ENCODE results near the gene CLIC2.

The CLIC2 gene

GRCh38 chrX:155251391-155251790 lies 83.0 kb downstream of the CLIC2 start:
- DNase-seq (ENCODE audit: low spot score) (no peak), ATAC-seq (ENCODE audit: low read depth) (no peak)
- TF ChIP-seq CTCF (IDR thresholded peaks at IDR 0.05; ENCODE audit: poor library complexity, severe bottlenecking) = no peak
- H3K4me1 ChIP-seq (ENCODE audit: insufficient read depth, poor library complexity, severe bottlenecking) = no peaks in the 10 kb centered on the region
- H3K36me3 ChIP-seq (ENCODE audit: low read depth) = no peaks in the 10 kb centered on the region
- H3K27ac ChIP-seq (ENCODE audit: poor library complexity, severe bottlenecking) = no peak overlapping the region
- no peak overlapping the region for H3K4me3 ChIP-seq (ENCODE audit: severe bottlenecking)
- no peaks in the 10 kb centered on the region for H3K9me3 ChIP-seq (ENCODE audit: severe bottlenecking)
- H3K27me3 ChIP-seq (ENCODE audit: insufficient read depth, poor library complexity, severe bottlenecking) = no peaks in the 10 kb centered on the region

- no peaks in the 10 kb centered on the region for H3K9me3 ChIP-seq (ENCODE audit: severe bottlenecking)
- ATAC-seq (ENCODE audit: low read depth) (no peak), DNase-seq (ENCODE audit: low spot score) (no peak)
- no peak for TF ChIP-seq CTCF (IDR thresholded peaks at IDR 0.05; ENCODE audit: poor library complexity, severe bottlenecking)
- H3K27ac ChIP-seq (ENCODE audit: poor library complexity, severe bottlenecking) = no peak overlapping the region
- no peaks in the 10 kb centered on the region for H3K27me3 ChIP-seq (ENCODE audit: insufficient read depth, poor library complexity, severe bottlenecking)
- no peak overlapping the region for H3K4me3 ChIP-seq (ENCODE audit: severe bottlenecking)
- H3K36me3 ChIP-seq (ENCODE audit: low read depth) = no peaks in the 10 kb centered on the region
- no peaks in the 10 kb centered on the region for H3K4me1 ChIP-seq (ENCODE audit: insufficient read depth, poor library complexity, severe bottlenecking)
Measured at GRCh38 chrX:155247497-155247896, 86.9 kb downstream of the CLIC2 start.

- Histone ChIP-seq H3K4me1 (ENCODE audit: insufficient read depth, poor library complexity, severe bottlenecking) (no peaks in the 10 kb centered on the region), H3K9me3 (ENCODE audit: severe bottlenecking) (no peaks in the 10 kb centered on the region), H3K4me3 (ENCODE audit: severe bottlenecking) (no peak overlapping the region), H3K27ac (ENCODE audit: poor library complexity, severe bottlenecking) (no peak overlapping the region), H3K36me3 (ENCODE audit: low read depth) (no peaks in the 10 kb centered on the region), H3K27me3 (ENCODE audit: insufficient read depth, poor library complexity, severe bottlenecking) (no peaks in the 10 kb centered on the region)
- DNase-seq (ENCODE audit: low spot score) (no peak), ATAC-seq (ENCODE audit: low read depth) (no peak)
- no peak for TF ChIP-seq CTCF (IDR thresholded peaks at IDR 0.05; ENCODE audit: poor library complexity, severe bottlenecking)
Measured at GRCh38 chrX:155246748-155247147, 87.7 kb downstream of the CLIC2 start.

GRCh38 chrX:155242300-155242699 lies 92.1 kb downstream of the CLIC2 start:
- Histone ChIP-seq H3K27me3 (ENCODE audit: insufficient read depth, poor library complexity, severe bottlenecking) (no peaks in the 10 kb centered on the region), H3K36me3 (ENCODE audit: low read depth) (peaks cover 13% of the 10 kb centered on the region; the same call in 1 of the 2 replicates), H3K27ac (ENCODE audit: poor library complexity, severe bottlenecking) (no peak overlapping the region), H3K9me3 (ENCODE audit: severe bottlenecking) (no peaks in the 10 kb centered on the region), H3K4me1 (ENCODE audit: insufficient read depth, poor library complexity, severe bottlenecking) (no peaks in the 10 kb centered on the region), H3K4me3 (ENCODE audit: severe bottlenecking) (no peak overlapping the region)
- TF ChIP-seq CTCF (IDR thresholded peaks at IDR 0.05; ENCODE audit: poor library complexity, severe bottlenecking) = no peak
- ATAC-seq (ENCODE audit: low read depth) (no peak), DNase-seq (ENCODE audit: low spot score) (no peak)

- TF ChIP-seq CTCF (IDR thresholded peaks at IDR 0.05; ENCODE audit: poor library complexity, severe bottlenecking) = no peak
- Histone ChIP-seq H3K27ac (ENCODE audit: poor library complexity, severe bottlenecking) (no peak overlapping the region), H3K36me3 (ENCODE audit: low read depth) (peaks cover 32% of the 10 kb centered on the region), H3K4me1 (ENCODE audit: insufficient read depth, poor library complexity, severe bottlenecking) (no peaks in the 10 kb centered on the region), H3K27me3 (ENCODE audit: insufficient read depth, poor library complexity, severe bottlenecking) (no peaks in the 10 kb centered on the region), H3K9me3 (ENCODE audit: severe bottlenecking) (no peaks in the 10 kb centered on the region), H3K4me3 (ENCODE audit: severe bottlenecking) (no peak overlapping the region)
- DNase-seq (ENCODE audit: low spot score) (no peak), ATAC-seq (ENCODE audit: low read depth) (no peak)
Measured at GRCh38 chrX:155237719-155238118, 96.7 kb downstream of the CLIC2 start.
